Hematopoietic multipotent progenitor cell treated with erythropoietin and hydrocortisone succinate and interleukin-3 and kit ligand, for 17 days (in vitro differentiated cells): ENCODE results near the gene ELF4.
A peak's percentile ranks its signal among the peaks of the same experiment; 100 is the strongest.

Experiments
- DNase-seq: peaks from one replicate; pipeline ENCODE4 v3.0.0-alpha.2; 2015; ENCODE audit warnings: low spot score

Gene ELF4

GRCh38 chrX:130114141-130114588, 3.9 kb upstream of the ELF4 start:
- DNase-seq, result no peak

- no peak for DNase-seq
Observed at GRCh38 chrX:130111220-130112154, 1.2 kb upstream of the ELF4 start.

- no peak for DNase-seq
Observed at GRCh38 chrX:130109429-130110378, 593 bp downstream of the ELF4 start.

GRCh38 chrX:130108647-130109428, 1.5 kb downstream of the ELF4 start:
- no peak for DNase-seq

- no peak for DNase-seq
Observed at GRCh38 chrX:130106071-130106470, 4.2 kb downstream of the ELF4 start.

GRCh38 chrX:130105244-130105643, 5.1 kb downstream of the ELF4 start:
- no peak for DNase-seq

GRCh38 chrX:130103605-130104004, 6.7 kb downstream of the ELF4 start:
- DNase-seq, result no peak

- DNase-seq, result no peak
Observed at GRCh38 chrX:130100180-130100579, 10.1 kb downstream of the ELF4 start.

GRCh38 chrX:130098210-130098552, 12.1 kb downstream of the ELF4 start:
- no peak for DNase-seq

GRCh38 chrX:130097507-130098209, 12.6 kb downstream of the ELF4 start:
- peak; percentile 59 for DNase-seq

- DNase-seq, result no peak
Observed at GRCh38 chrX:130095249-130096030, 14.9 kb downstream of the ELF4 start.

- DNase-seq, result no peak
Observed at GRCh38 chrX:130094696-130095095, 15.6 kb downstream of the ELF4 start.

- no peak for DNase-seq
Observed at GRCh38 chrX:130093271-130093670, 17.0 kb downstream of the ELF4 start.

GRCh38 chrX:130091980-130092522, 18.2 kb downstream of the ELF4 start:
- DNase-seq, result no peak

- no peak for DNase-seq
Observed at GRCh38 chrX:130090364-130090763, 19.9 kb downstream of the ELF4 start.

GRCh38 chrX:130086447-130087206, 23.7 kb downstream of the ELF4 start:
- no peak for DNase-seq

- no peak for DNase-seq
Observed at GRCh38 chrX:130085551-130086446, 24.5 kb downstream of the ELF4 start.

- DNase-seq, result no peak
Observed at GRCh38 chrX:130084631-130085237, 25.6 kb downstream of the ELF4 start.
